SU-DHL-6 (cell line): ENCODE data around the gene EFS.

ENCODE experiments used
- H2AFZ ChIP-seq: fragments of 200-600 bp; sonication (generic); 2 replicates; pipeline ENCODE4 v1.6.1; 2014; ENCODE audit warnings: low read depth, mild to moderate bottlenecking, moderate library complexity, mixed read lengths, antibody characterized with exemption, low read length; ENCODE audit not compliant: severe bottlenecking
- H3F3A ChIP-seq: fragments of 200-600 bp; shearing (Covaris generic); 2 replicates; pipeline ENCODE4 v1.6.0; 2016; ENCODE audit warnings: antibody characterized with exemption, mild to moderate bottlenecking; ENCODE audit not compliant: insufficient read depth
- H3K27ac ChIP-seq: fragments of 200-600 bp; sonication (generic); 2 replicates; pipeline ENCODE4 v1.5.1; 2016; ENCODE audit warnings: low read depth, mild to moderate bottlenecking, low read length, moderate library complexity, mixed read lengths
- H3K27me3 ChIP-seq: fragments of 200-600 bp; sonication (generic), shearing (Covaris generic); 2 replicates; pipeline ENCODE4 v1.6.0; 2014; ENCODE audit warnings: mild to moderate bottlenecking, low read length
- H3K36me3 ChIP-seq: fragments of 200-600 bp; sonication (generic); 2 replicates; pipeline ENCODE4 v1.6.1; 2014; ENCODE audit warnings: mild to moderate bottlenecking, low read length, mixed read lengths
- H3K4me2 ChIP-seq: fragments of 300-600, 200-600 bp; shearing (Covaris generic), sonication (generic); 2 replicates; pipeline ENCODE4 v1.6.0; 2014; ENCODE audit warnings: low read length, low read depth, mild to moderate bottlenecking; ENCODE audit not compliant: poor library complexity, severe bottlenecking
- H3K4me3 ChIP-seq: fragments of 200-600 bp; sonication (generic); 2 replicates; pipeline ENCODE4 v1.5.1; 2014; ENCODE audit warnings: antibody characterized with exemption, low read length, mild to moderate bottlenecking, mixed read lengths; ENCODE audit not compliant: insufficient read depth, poor library complexity, severe bottlenecking
- H3K79me2 ChIP-seq: fragments of 200-600 bp; sonication (generic); 2 replicates; pipeline ENCODE4 v1.6.1; 2014; ENCODE audit warnings: mild to moderate bottlenecking, low read length, moderate library complexity; ENCODE audit not compliant: insufficient read depth
- H3K9ac ChIP-seq: fragments of 200-600 bp; sonication (generic); 2 replicates; pipeline ENCODE4 v1.7.0; 2014; ENCODE audit warnings: mild to moderate bottlenecking, low read length
- H3K9me2 ChIP-seq: fragments of 200-600 bp; sonication (generic); replicated peaks from 2 replicates; pipeline ENCODE4 v1.6.1; 2014; ENCODE audit warnings: low read length; ENCODE audit not compliant: insufficient read depth
- H3K9me3 ChIP-seq: fragments of 200-600 bp; sonication (generic); 2 replicates; pipeline ENCODE4 v1.6.1; 2014; ENCODE audit warnings: low read length, mixed read lengths; ENCODE audit not compliant: insufficient read depth
- H4K20me1 ChIP-seq: fragments of 200-600 bp; sonication (generic); 2 replicates; pipeline ENCODE4 v1.6.1; 2014; ENCODE audit warnings: low read depth, mild to moderate bottlenecking, antibody characterized with exemption, low read length, moderate library complexity, mixed read lengths
- EZH2phosphoT487 ChIP-seq: fragments of 200-600 bp; sonication (generic), shearing (Covaris generic); conservative IDR thresholded peaks from 2 replicates; pipeline ENCODE4 v1.6.1; 2018; ENCODE audit warnings: mild to moderate bottlenecking, antibody characterized with exemption, low read length, moderate library complexity, mixed read lengths
- TF ChIP-seq, protein P1 (sequence below): fragments of 200-600 bp; sonication (generic); IDR thresholded peaks from one replicate; pipeline ENCODE4 v1.5.1; 2017; ENCODE audit warnings: antibody characterized with exemption, mild to moderate bottlenecking, low read length, moderate library complexity; ENCODE audit not compliant: insufficient read depth, poor library complexity, severe bottlenecking

Gene EFS

DNA sequence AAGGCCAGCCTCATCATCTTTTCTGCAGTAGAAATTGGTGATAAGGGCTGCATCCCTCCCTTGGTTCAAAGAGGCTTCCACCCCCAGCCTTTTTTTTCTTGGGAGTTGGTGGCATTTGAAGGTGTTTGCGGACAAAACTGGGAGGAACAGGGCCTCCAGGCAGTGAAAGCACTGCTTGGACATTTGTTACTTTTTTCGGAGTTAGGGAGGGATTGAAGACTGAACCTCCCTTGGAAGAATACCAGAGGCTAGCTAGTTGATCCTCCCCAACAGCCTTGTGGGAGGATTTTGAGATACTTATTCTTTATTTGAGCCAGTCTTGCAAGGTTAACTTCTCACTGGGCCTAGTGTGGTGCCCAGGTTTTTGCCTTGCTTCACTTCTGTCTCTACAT is 40.5 kb downstream of the EFS start:
- peaks cover 29% of the 10 kb centered on the region for H3F3A ChIP-seq
- TF ChIP-seq, protein P1, sequence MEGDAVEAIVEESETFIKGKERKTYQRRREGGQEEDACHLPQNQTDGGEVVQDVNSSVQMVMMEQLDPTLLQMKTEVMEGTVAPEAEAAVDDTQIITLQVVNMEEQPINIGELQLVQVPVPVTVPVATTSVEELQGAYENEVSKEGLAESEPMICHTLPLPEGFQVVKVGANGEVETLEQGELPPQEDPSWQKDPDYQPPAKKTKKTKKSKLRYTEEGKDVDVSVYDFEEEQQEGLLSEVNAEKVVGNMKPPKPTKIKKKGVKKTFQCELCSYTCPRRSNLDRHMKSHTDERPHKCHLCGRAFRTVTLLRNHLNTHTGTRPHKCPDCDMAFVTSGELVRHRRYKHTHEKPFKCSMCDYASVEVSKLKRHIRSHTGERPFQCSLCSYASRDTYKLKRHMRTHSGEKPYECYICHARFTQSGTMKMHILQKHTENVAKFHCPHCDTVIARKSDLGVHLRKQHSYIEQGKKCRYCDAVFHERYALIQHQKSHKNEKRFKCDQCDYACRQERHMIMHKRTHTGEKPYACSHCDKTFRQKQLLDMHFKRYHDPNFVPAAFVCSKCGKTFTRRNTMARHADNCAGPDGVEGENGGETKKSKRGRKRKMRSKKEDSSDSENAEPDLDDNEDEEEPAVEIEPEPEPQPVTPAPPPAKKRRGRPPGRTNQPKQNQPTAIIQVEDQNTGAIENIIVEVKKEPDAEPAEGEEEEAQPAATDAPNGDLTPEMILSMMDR = no peak
- TF ChIP-seq EZH2phosphoT487 = no peak
- no peaks in the 10 kb centered on the region for H3K9me3 ChIP-seq
- H3K4me3 ChIP-seq = no peak overlapping the region
- peaks cover 13% of the 10 kb centered on the region for H3K36me3 ChIP-seq
- 0 out of 2 replicates have a peak, but pooled peaks cover 4% of the 10 kb centered on the region for H4K20me1 ChIP-seq
- H3K27me3 ChIP-seq = no peaks in the 10 kb centered on the region
- H3K4me2 ChIP-seq = no peak overlapping the region
- no peaks in the 10 kb centered on the region for H3K9me2 ChIP-seq
- H3K9ac ChIP-seq = no peak overlapping the region
- no peak overlapping the region for H3K27ac ChIP-seq
- H3K79me2 ChIP-seq = peaks cover 19% of the 10 kb centered on the region
- H2AFZ ChIP-seq = no peak overlapping the region

DNA sequence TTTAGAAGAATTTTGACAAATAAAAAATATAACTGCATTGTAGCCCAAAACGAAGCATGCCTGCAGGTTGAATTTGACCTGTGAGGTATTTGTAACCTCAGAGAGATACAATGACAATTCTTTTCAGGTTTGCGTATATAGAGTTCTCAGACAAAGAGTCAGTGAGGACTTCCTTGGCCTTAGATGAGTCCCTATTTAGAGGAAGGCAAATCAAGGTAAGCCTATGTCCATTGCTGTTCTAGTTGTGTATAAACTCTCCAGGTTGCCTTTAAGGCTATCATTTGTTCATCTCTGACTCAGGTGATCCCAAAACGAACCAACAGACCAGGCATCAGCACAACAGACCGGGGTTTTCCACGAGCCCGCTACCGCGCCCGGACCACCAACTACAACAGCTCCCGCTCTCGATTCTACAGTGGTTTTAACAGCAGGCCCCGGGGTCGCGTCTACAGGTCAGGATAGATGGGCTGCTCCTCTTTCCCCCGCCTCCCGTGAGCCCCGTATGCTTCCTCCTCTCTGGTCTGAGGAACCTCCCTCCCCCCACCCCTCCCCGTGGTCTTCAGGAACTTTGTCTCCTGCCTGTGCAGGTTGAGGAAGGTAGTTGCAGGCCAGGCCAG is 41.0 kb downstream of the EFS start:
- Histone ChIP-seq H3K27me3 (no peaks in the 10 kb centered on the region), H3K4me2 (no peak overlapping the region), H3K9me2 (no peaks in the 10 kb centered on the region), H4K20me1 (0 out of 2 replicates have a peak, but pooled peaks cover 4% of the 10 kb centered on the region), H3K79me2 (peaks cover 19% of the 10 kb centered on the region), H3K4me3 (no peak overlapping the region), H3K9ac (no peak overlapping the region), H3K27ac (no peak overlapping the region), H3F3A (peaks cover 29% of the 10 kb centered on the region), H3K36me3 (peaks cover 13% of the 10 kb centered on the region), H2AFZ (no peak overlapping the region), H3K9me3 (no peaks in the 10 kb centered on the region)
- TF ChIP-seq EZH2phosphoT487 = no peak
- TF ChIP-seq, protein P1 = no peak

DNA sequence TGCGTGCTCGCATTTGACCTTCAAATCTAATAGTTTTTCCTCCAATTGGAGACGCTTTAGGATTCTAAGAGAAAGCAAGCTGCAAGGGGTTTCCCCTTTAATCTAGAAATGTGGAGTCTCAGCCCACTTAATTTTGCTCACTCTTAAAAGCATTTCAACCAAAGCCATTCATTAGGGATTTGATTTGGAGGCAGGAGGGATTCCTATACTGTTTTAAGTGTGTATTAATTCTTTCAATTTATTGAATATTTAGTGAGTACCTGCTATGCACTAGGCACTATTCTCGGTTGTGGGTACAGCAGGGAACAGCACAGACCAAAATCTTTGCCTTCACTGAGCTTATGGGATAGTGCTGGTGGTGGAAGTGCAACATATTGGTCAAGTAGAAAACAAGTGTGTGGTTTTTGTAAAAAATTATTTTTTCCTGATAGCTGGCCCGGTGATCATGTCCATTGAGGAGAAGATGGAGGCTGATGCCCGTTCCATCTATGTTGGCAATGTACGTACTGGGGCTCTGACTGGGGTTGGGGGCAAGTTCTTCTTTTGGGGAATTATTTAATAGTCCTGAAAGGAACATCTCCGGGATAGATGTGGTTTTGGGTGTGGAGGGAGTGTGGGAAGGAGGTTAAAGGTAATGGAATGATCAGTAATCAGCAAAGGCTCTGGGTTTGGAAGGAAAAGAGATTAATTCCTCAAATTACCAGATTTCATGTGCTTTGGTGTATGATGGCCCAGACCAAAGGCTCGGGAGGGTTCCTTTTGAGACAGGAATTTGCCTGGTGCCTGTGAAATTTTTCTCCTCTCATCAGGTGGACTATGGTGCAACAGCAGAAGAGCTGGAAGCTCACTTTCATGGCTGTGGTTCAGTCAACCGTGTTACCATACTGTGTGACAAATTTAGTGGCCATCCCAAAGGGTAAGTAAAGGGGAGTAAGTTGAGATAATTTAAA is 42.1 kb downstream of the EFS start:
- H4K20me1 ChIP-seq = 0 out of 2 replicates have a peak, but pooled peaks cover 4% of the 10 kb centered on the region
- peak overlapping the region; percentile 78 for H3K9ac ChIP-seq
- no peaks in the 10 kb centered on the region for H3K27me3 ChIP-seq
- H3K79me2 ChIP-seq = peaks cover 19% of the 10 kb centered on the region
- H3F3A ChIP-seq = peaks cover 28% of the 10 kb centered on the region
- H3K36me3 ChIP-seq = peaks cover 13% of the 10 kb centered on the region
- no peak overlapping the region for H3K27ac ChIP-seq
- H2AFZ ChIP-seq = no peak overlapping the region
- H3K4me2 ChIP-seq = peak overlapping the region; percentile 92
- TF ChIP-seq, protein P1 = no peak
- TF ChIP-seq EZH2phosphoT487 = no peak
- peak overlapping the region; percentile 98 for H3K4me3 ChIP-seq
- no peaks in the 10 kb centered on the region for H3K9me3 ChIP-seq
- H3K9me2 ChIP-seq = no peaks in the 10 kb centered on the region
